NCI-H526 treated with DMSO at 0.1 percent for 48 hours (cell line): ENCODE data around the gene SLC9C2.
"Not testable (repeated sequence)": the region's sequence is repeated elsewhere in the genome, so short reads cannot be mapped to it uniquely, and the experiment has no call there.

Experiments
- DNase-seq: peaks from one replicate; lab custom pipeline; 2025; lab: John Stamatoyannopoulos, UW

SLC9C2 gene

GRCh38 chr1:173525926-173526325 is 76.9 kb downstream of the SLC9C2 start:
- DNase-seq: no peak

- DNase-seq: no peak
Measured at GRCh38 chr1:173523329-173523728, 79.5 kb downstream of the SLC9C2 start.

GRCh38 chr1:173520799-173521198 is 82.1 kb downstream of the SLC9C2 start:
- no peak for DNase-seq

GRCh38 chr1:173514503-173514902 is 88.4 kb downstream of the SLC9C2 start:
- DNase-seq: not testable (repeated sequence)

- no peak for DNase-seq
Measured at GRCh38 chr1:173509797-173510196, 93.1 kb downstream of the SLC9C2 start.

- DNase-seq: no peak
Measured at GRCh38 chr1:173508541-173508940, 94.3 kb downstream of the SLC9C2 start.

- DNase-seq: no peak
Measured at GRCh38 chr1:173507847-173508209, 95.0 kb downstream of the SLC9C2 start.

- no peak for DNase-seq
Measured at GRCh38 chr1:173507205-173507846, 95.5 kb downstream of the SLC9C2 start.

GRCh38 chr1:173506437-173506836 is 96.4 kb downstream of the SLC9C2 start:
- DNase-seq: no peak

GRCh38 chr1:173505391-173505790 is 97.5 kb downstream of the SLC9C2 start:
- no peak for DNase-seq

GRCh38 chr1:173504268-173504667 is 98.6 kb downstream of the SLC9C2 start:
- no peak for DNase-seq

- no peak for DNase-seq
Measured at GRCh38 chr1:173503391-173503790, 99.5 kb downstream of the SLC9C2 start.

GRCh38 chr1:173502104-173502503 is 100.8 kb downstream of the SLC9C2 start:
- DNase-seq: no peak

GRCh38 chr1:173499729-173500128 is 103.1 kb downstream of the SLC9C2 start:
- DNase-seq: no peak

GRCh38 chr1:173496757-173497320 is 106.0 kb downstream of the SLC9C2 start:
- no peak for DNase-seq

GRCh38 chr1:173495609-173496267 is 107.1 kb downstream of the SLC9C2 start:
- no peak for DNase-seq

GRCh38 chr1:173493125-173493524 is 109.7 kb downstream of the SLC9C2 start:
- not testable (repeated sequence) for DNase-seq

- DNase-seq: no peak
Measured at GRCh38 chr1:173491508-173491907, 111.4 kb downstream of the SLC9C2 start.

- no peak for DNase-seq
Measured at GRCh38 chr1:173489929-173490328, 112.9 kb downstream of the SLC9C2 start.

- no peak for DNase-seq
Measured at GRCh38 chr1:173489149-173489600, 113.7 kb downstream of the SLC9C2 start.

GRCh38 chr1:173488001-173488400 is 114.9 kb downstream of the SLC9C2 start:
- DNase-seq: no peak

GRCh38 chr1:173485401-173485800 is 117.5 kb downstream of the SLC9C2 start:
- DNase-seq: no peak

GRCh38 chr1:173484276-173484675 is 118.6 kb downstream of the SLC9C2 start:
- DNase-seq: no peak
